Hematopoietic multipotent progenitor cell treated with erythropoietin and hydrocortisone succinate and interleukin-3 and kit ligand, for 8 days (in vitro differentiated cells): ENCODE results near the gene TMEM255B.
"Not testable (repeated sequence)": the region's sequence is repeated elsewhere in the genome, so short reads cannot be mapped to it uniquely, and the experiment has no call there.

Source experiments
- DNase-seq: peaks from one replicate; pipeline ENCODE4 v3.0.0-alpha.2; 2015

Gene TMEM255B

DNA sequence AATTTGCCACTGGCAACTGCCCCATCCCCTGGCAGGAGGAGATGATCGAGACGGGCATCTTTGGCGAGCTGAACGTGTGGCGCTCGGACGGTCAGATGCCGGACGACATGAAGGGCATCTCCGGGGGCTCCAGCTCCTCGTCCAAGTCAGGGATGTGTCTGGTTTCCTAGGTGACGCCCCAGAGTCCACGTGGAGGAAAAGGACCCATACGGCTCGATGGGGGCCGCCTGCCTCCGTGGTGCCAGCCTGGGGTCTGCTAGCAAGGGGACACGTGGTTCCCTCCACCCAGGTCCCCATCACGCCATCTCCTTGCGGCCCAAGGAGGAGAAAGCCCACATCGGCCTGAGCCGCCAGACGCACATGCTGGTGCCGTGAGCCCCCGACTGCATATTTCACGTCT lies 23.8 kb upstream of the TMEM255B start:
- DNase-seq, result no peak

DNA sequence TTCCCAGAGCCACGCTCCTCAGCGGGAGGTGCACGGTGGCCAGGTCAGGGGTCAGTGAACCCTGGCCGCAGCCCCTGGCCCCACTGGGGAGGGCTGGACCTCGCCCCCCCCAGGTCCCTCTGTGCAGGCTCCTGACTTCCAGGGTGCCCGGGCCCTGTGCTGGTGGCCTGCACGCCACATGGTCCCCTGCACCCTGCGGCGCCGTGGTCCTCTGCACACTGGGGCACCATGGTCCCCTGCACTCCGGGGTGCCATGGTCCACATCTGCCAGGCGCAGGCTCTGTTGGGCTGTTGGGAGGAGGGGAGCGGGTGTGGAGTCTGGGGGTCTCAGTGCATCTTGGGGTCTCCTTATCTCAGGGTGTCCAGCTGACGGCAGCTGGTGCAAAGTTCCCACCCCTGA lies 23.3 kb upstream of the TMEM255B start:
- DNase-seq, result no peak

DNA sequence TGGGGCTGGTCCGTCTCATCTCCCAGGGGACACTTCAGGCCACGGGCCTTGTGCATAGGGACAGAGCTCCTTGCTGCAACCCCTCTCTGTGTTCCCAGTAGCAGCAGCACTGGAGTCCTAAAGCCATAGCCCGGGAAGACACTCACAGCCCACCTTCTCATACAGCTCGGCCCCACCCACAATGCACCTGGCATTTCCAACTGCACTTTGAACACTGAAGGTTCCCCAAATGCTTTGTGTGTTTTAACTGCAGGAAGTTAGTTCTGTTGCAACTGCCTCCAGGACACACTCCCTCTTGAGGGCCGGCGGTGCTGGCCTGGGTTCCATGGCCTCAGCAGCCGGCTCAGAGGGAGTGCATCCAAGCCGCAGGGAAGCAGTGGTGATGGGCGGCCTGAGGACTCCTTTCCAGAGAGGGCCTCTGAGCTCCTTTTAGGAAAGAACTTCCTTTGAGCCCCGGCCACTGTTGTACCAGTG lies 22.7 kb upstream of the TMEM255B start:
- no peak for DNase-seq

DNA sequence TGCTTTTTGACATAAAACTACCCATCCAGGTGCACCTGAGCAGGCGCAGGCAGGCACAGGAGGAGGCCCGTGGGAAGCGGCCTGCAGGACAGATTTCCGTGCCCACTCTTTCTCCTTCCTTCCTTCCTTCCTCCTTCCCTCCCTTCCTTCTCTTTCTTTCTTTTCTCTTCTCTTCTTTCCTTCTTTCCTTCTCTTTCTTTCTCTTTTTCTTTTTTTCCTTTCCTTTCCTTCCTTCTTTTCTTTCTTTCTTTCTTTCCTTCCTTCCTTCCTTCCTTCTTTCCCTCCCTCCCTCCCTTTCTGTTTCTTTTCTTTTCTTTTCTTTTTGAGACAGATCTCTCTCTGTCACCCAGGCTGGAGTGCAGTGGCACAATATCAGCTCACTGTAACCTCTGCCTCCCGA lies 21.2 kb upstream of the TMEM255B start:
- no peak for DNase-seq

DNA sequence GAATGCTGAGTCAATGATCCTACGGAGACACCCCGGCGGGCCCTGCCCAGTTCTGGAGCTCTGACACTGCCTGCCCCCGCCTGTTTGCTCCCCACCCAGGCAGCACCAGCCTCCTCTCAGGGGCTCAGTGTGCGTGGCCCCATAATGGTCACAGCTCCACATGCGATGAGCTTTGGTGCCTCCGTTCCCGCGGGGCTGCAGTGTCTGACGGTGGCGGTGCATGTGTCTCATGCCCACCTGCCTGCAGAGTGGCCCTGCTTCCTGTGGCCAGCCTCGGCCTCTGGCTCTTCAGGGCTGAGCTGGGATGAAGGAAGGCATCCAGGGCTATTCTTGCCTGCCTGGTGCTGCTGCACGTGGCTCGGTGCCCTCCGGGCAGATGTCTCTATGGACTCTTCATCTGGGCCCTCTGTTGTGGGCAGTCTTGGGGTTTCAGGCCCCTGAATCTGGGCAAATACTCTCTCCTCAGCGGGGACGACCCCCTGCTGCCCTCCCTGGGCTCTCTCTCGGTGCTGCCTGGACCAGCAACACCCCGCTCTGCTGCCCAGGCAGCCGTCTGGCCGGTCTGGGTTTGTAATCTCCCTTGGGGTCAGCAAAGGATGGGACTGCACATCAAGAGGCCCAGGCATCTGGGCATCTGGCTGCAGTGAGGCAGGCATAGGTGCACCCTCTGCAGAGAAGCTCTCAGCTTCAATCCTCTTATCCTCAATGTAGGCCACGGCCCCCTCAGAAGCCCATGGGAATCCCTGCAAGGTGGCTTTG lies 19.3 kb upstream of the TMEM255B start:
- DNase-seq, result no peak

DNA sequence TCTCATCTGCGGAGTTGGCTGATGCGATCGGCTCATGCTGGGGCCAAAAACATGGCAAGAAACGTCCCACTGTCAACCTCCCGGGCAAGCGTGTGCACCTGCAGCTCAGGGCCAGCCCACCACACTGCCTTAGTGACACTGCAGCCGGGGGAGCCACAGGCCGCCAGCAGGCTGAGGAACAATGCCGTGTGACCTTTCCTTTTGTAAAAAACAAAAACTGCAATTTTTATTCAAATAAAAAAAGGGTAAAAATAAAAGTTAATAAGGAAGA lies 18.8 kb upstream of the TMEM255B start:
- no peak for DNase-seq

DNA sequence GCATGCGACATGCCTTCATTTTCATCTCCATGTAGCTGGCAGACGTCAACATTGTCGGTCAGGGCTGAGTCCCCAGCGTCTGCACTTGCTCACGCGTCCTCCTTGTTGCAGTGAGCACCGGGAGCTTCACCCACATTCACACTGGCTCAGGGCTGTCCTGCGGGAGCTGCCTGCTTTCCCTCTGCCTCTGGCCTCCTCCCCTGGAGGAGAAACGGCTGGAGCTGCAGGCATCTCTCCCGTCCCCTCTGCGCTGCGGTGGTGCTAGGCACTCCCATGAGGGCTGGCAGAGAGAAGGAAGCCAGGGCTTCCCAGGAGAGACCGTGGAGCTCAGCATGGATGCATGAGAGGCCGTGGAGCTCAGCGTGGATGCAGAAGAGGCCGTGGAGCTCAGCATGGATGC lies 18.4 kb upstream of the TMEM255B start:
- no peak for DNase-seq

DNA sequence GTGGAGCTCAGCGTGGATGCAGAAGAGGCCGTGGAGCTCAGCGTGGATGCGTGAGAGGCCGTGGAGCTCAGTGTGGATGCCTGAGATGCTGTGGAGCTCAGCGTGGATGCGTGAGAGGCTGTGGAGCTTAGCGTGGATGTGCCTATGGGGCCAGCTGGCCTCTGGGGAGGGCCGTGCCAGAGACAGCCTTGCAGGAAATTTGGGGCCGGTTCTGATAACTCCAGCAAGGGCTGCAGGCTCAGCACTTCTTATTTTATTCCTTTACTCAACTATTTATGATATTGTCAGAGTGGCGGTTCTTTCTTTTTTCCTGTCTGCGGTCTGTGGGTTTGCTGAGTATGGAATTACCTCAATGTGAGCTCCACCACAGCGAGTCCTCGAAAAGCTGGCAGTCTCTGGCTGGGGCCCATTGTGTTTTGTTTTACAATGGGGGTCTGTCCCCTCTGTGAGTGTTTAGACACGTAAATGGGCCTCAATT lies 17.8 kb upstream of the TMEM255B start:
- DNase-seq, result peak; percentile 29

DNA sequence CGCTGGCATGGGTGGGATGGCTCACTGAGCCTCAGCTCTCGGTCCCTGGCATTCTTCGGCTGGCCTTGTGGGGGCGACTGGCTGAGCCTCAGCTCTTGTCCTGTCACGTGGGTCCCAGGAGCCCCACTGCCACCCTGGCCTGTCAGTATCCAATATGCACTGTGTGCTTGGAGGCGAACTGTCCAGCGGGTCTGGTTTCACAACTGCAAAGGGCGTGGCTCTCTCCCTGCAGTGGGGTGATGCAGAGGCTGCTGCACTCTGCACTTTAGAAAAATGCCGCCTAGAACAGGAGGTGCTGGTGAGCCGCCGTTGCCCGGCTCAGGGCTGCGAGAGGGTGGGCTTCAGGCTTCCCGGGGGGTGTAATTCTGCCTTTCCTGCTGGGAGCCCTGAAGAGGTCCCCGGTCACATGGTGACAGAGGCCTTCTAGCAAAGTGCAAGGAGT lies 17.0 kb upstream of the TMEM255B start:
- peak; percentile 77 for DNase-seq

DNA sequence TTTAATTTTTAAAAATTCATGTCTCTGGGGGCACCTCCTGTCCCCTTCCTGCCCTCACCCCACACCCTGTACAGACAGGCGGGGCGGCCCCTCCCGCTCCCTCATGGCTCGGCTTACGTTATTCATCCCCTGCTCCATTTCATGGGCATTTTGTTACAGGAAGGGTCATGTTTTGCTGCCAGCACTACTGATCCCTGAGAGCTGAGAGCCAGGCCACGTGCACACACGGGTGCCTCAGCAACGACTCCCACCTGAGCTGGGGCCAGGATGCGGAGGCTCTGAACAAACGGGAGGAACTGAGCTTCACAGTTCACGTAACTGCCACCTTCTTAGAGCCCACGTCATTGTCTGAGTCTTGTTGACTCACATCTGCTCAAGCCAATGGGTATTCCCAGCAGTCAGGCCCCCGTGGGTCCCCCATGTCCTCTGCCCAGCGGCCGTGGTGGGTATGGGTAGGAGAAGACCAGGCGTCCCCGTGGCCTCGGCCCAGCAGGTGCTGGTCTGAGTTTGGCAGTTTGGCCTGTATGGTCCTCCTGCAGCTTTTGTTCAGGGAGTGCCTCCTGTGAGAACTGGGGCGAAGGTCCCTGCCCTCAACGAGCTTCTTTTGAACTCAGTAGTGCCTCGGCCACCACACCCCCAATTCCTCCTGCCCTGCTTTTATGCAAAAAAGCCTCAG lies 16.4 kb upstream of the TMEM255B start:
- DNase-seq, result no peak

DNA sequence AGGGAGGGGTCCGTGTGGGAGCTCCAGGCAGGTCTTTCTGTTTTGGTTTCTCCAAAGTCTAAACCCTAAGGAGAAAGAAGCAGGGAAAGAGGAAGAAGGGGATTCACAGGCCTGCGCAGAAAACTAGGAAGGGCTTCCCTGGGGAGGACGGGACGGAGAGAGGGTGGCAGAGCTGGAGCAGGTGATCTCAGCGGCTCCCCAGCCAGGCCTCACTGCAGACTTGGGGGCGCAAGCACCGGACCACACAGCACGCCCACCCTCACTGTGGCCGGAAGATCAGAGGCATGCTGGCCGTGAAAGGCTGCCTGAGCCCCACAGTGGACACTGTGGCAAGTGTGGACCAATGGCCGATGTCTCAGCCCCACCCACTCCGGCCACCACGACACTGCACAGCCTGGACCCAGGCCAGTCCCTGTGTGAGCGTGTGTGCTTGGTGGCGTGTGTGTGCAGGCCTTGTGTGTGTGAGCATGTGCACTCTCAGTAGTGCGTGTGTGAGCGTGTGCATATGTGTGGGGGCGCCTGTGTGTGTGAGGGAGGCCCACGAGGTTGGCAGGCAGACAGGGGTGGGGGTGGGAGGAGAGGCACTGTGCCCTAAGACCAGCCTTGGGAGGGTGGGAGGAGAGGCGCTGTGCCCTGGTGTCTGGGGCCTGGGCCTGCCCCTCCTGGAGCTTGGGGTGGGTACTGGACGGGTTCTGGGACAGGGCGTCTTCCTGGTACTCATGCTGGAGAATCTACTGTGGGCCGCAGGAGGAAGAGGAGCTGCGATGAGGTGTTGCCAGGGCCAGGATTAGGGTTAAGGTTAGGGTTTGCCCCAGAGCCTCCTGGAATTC lies 15.4 kb upstream of the TMEM255B start:
- DNase-seq, result no peak

DNA sequence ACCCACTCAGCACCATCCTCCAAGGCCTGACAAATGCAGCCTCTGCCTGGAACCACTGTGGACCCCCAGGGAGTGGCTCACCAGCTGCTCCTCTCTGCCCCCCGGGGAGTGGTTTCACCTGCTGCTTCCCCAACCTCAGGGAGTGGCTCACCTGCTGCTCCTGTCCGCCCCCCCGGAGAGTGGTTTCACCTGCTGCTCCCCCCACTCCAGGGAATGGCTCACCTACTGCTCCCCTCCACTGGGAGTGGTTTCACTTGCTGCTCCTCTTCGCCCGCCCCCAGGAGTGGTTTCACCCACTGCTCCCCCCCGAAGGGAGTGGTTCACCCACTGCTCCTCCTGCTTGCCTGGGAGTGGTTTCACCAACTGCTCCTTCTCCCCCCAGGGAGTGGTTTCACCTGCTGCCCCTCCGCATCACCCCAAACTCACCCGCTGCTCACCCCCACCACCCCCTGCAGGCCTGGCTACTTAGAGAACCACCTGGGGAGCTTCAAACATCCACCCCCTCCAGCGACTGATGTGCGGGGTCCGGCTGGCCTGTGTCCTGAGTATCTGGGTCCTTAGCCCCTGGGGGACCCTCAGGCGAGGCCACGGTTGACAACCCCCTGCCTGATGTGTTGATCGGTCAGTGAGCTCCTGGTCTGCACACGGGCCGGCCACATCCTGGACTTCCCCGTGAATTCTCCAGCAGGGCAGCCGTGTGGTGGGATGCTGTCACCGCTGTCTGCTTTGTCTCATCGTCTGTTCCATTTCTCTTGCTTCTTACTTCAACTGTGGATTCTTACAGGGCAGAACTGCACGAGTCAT lies 14.6 kb upstream of the TMEM255B start:
- no peak for DNase-seq

DNA sequence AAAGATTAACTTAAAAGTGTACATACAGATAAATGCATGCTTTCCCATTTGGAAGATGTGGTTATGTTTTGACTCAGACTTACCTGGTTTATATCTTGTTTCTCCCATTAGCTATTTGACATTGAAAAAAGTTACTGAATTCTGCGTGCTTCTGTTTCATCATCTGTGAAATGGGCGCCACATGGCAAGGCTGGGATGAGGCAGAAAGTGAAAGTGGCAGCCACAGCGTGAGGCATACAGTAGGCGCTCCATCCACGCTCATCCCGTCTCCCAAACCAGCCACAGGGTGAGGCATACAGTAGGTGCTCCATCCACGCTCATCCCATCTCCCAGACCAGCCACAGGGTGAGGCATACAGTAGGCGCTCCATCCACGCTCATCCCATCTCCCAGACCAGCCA lies 14.0 kb upstream of the TMEM255B start:
- DNase-seq, result no peak

DNA sequence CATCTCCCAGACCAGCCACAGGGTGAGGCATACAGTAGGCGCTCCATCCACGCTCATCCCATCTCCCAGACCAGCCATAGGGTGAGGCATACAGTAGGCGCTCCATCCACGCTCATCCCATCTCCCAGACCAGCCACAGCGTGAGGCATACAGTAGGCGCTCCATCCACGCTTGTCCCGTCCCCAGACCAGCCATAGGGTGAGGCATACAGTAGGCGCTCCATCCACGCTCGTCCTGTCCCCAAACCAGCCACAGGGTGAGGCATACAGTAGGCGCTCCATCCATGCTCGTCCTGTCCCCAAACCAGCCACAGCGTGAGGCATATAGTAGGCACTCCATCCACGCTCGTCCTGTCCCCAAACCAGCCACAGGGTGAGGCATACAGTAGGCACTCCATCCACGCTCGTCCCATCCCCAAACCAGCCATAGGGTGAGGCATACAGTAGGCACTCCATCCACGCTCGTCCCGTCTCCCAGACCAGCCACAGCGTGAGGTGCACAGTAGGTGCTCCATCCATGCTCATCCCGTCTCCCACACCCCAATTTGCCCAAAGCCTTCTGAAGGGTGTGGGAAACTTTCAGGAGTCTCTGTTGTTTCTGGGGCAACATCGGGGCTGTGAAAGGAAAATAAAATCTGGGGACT lies 13.4 kb upstream of the TMEM255B start:
- not testable (repeated sequence) for DNase-seq

DNA sequence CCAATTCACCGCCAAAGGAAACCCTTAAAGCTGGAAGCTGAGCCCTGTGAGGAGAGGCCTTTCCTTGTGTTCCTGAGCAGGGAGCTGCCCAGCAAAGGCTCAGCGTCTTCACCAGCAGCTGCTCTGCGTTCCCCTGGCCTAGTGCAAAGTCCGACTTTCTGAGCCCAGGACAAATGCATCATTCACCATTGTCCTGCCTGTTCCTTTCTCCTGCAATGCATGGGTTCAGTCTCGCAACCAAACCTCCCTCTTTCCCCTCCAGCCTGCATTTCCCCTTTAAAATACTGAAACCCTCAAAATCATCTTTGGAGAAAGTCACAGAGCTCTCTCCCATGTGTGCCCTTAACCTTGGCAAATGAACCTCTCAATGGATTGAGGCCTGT lies 12.9 kb upstream of the TMEM255B start:
- no peak for DNase-seq

DNA sequence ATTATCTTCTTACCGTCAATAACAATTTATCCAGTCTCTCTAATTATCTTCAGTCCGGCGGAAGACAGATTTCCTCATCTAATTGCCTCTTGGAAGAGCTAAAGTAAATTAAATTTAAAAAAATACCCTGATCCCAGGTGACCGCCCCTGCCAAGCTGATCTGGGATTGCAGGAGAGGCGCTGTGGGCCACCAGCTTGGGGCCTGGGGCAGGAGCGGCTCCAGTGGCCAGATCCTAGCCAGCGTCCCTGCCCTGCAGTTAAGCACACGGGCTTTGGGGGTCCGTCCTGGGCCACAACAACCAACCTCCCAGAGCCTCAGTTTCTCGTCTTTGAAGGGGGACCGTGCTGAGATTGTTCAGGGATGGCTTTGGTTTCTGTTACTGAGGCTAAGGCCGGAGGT lies 12.4 kb upstream of the TMEM255B start:
- no peak for DNase-seq

DNA sequence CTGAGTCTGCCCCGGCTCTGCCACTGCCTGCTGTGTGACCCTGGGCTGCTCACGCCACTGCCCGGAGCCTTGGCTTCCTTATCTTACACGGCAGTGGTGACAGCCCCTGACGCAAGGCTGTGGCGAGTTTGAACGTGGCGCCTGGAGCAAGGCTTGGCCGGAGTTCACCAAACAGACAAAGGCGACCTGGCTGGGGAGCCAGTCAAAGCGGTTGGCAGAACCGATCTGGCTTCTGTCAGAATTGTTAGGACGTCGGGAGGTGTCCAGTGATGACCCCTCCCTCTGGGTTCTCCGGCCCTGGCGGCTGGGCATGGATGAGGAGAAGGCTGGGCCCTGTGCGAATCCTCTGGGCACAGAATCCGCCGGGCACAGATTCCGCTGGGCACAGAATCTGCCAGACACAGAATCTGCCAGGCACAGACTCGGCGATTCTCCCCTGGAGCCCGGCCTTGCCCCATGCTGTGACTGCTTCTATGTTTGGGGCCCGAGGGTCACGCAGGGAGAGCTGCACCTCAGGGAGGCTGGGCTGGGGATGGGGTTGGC lies 11.7 kb upstream of the TMEM255B start:
- DNase-seq, result no peak

DNA sequence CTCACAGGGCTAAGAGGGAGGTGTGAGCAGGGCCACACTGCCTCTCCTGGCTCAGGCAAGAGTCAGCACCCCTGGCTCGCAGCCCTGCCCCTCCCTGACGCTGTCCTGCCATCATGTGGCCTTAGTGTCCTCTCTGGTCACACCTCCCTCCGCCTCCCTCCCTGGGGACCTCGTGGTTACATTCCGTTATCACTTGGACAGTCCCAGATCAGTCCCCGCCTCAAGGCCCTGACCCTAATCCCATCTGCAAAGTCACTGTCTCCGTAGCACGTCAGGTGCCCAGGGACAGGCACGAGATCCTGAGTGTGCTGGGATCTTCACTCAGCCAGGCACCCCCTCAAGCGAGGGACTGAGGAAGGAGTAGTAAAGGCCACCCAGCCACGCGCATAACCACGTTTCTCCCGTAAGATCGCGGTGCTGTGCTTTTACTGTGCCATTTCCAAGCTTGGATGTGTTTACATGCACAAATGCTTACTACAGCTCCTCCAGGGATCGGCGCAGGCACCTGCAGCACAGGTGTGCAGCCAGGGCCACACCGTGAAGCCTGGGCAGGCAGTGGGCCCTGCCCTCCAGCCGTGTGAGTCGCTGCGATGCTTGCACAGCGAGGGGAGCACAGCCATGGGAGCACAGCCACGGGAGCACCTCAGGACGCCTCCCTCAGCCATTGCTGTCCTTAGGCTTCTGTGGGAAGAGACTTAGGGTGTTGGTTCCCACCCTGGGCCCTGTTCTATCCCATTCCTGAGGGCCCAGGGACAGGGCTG lies 10.7 kb upstream of the TMEM255B start:
- no peak for DNase-seq

DNA sequence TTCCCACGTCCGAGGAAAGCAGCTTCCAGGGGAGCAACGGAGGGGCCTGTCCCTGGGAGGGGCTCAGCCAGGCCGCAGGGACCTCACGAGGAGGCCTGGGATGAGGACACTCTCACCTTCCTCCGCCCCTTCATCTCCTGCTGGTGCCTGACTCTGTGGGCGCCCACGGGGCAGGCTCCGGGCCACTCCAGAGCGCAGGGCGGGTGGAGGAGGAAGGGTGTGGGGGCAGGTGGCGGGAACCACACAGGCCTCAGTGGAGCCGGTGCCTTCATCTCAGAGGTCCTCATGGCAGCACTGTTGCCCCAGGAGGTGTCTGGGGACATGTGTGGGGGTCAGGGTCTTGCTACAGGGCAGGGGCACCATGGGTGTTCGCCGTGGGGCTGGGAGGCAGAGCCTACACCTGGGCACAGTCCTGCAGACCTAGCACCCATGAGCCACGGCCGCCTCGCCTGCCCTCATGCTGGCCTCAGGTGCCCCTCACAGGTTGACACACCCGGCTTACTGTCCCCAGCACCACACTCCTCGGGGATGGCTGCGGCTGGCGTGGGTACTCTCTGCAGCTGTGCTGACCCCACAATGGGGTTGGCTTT lies 10.1 kb upstream of the TMEM255B start:
- DNase-seq, result no peak

DNA sequence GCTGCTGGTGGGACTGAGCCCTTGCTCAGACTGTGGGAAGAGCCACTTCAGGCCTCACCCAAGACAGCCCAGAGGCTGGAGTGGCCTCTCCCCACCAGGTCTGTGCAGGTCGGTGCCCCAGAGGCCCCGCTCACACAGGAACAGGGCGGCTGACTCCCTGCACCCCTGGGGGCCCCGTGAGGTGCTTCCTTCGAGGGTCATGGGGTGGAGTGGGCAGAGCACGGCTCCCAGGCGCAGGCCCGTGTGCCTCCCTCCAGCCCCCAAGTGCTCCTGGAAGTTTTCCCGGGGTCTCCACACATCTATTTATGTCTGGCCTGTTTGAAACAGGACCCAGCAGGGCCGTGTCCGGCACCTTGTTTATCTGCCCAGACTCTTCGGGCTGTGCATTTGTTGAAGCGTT lies 9.5 kb upstream of the TMEM255B start:
- no peak for DNase-seq

DNA sequence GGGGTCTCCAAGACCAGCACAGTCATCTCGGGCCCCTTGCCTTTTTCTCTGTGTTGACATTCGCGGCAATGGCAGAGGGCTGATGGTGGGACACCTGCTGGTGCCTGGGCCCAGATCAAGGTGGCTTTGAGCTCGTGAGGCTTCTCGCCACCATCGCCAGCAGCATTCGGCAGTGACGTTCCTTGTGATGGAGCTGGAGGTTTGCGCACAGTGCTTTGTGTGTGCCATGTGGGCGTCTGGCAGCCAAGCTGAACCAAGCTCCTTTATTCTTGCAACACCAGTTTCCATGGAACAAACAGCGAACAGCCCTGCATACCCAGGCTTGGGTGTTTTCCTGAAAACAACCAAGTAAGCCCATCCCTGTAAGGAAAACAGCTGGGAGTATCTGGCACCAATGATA lies 9.1 kb upstream of the TMEM255B start:
- no peak for DNase-seq
